ENCODE results near the gene HLA-DMB. TPM values are rescaled to one million over a fixed set of nuclear protein-coding genes. Genes with fewer than 3 reads are reported as not detected.
A peak's percentile ranks its signal among the peaks of the same experiment; 100 is the strongest.

HLA-DMB gene
- total RNA-seq, 1 experiment from 2014 or later: 1.7 TPM

- Mint-ChIP-seq H3K4me3 (peak overlapping the region; percentile 96 to 98), H3K27ac (peak overlapping the region in 2 of 3 experiments; percentile 73 to 92; a peak in 3 of 7 replicates), H3K36me3 (ENCODE audit: insufficient read depth in 1 of 3, low read depth in 3 of 3) (peaks cover 0 to 2% (median 0%) of the 10 kb centered on the region in 3 experiments; a peak in 2 of 7 replicates), H3K9me3 (no peaks in the 10 kb centered on the region; a peak in 2 of 5 replicates), H3K27me3 (ENCODE audit: low read depth) (no peaks in the 10 kb centered on the region), H3K4me1 (peaks cover 10 to 19% of the 10 kb centered on the region in 2 experiments)
- DNase-seq: no peak
- Histone ChIP-seq H3K4ac (ENCODE audit: low read depth, low read length) (no peak overlapping the region), H4K20me1 (ENCODE audit: control insufficient read depth, insufficient read depth, insufficient read length) (no peaks in the 10 kb centered on the region), H3K4me1 (ENCODE audit: insufficient read depth, low read length) (peaks cover 3% of the 10 kb centered on the region; the same call in 1 of the 2 replicates), H2BK5ac (ENCODE audit: insufficient read length, low read length) (no peak overlapping the region), H3K23me2 (ENCODE audit: insufficient read length, low read depth, low read length, poor library complexity, severe bottlenecking) (peaks cover 13% of the 10 kb centered on the region), H2AK5ac (ENCODE audit: insufficient read length, low read length) (no peak overlapping the region), H4K5ac (ENCODE audit: insufficient read length, low read depth, low read length) (no peak overlapping the region), H3K14ac (ENCODE audit: insufficient read depth, low read length) (peak overlapping the region; percentile 26; the same call in 1 of the 2 replicates), H3K27me3 (ENCODE audit: insufficient read depth, low read length) (no peaks in the 10 kb centered on the region), H2AFZ (ENCODE audit: low read length) (no peak overlapping the region), H3K4me2 (ENCODE audit: insufficient read depth, insufficient read length, low read length) (peak overlapping the region; percentile 72), H2BK15ac (ENCODE audit: low read depth, low read length) (no peak overlapping the region), H3K23ac (ENCODE audit: insufficient read length, low read depth, low read length) (no peak overlapping the region), H3T11ph (ENCODE audit: low read length) (no peak overlapping the region), H4K91ac (ENCODE audit: insufficient read length, low read depth, low read length) (no peak overlapping the region), H3K27ac (ENCODE audit: insufficient read length, low read depth, low read length) (no peak overlapping the region), H3K9ac (ENCODE audit: extremely low read depth, insufficient read length, low read length) (peak overlapping the region; percentile 64), H3K79me2 (ENCODE audit: insufficient read depth, low read length) (peaks cover 2% of the 10 kb centered on the region; the same call in 1 of the 2 replicates), H2BK120ac (ENCODE audit: low read depth, low read length, poor library complexity, severe bottlenecking) (no peak overlapping the region), H3K18ac (ENCODE audit: insufficient read length, low read depth, low read length) (no peak overlapping the region), H2BK20ac (ENCODE audit: low read depth, low read length, poor library complexity, severe bottlenecking) (no peak overlapping the region), H2BK12ac (ENCODE audit: insufficient read length, low read depth, low read length) (no peak overlapping the region), H3K56ac (ENCODE audit: insufficient read length, low read depth, low read length) (no peak overlapping the region), H3K79me1 (ENCODE audit: insufficient read depth, low read depth, low read length, poor library complexity, severe bottlenecking) (no peaks in the 10 kb centered on the region), H4K8ac (replicated peaks; ENCODE audit: insufficient read length, low read depth, low read length) (no peak overlapping the region), H3K9me3 (ENCODE audit: control insufficient read depth, low read depth, low read length) (no peaks in the 10 kb centered on the region)
- no CpG with 5 or more reads among the region's 8 CpGs for WGBS (ENCODE audit: extremely low coverage, insufficient read length, low lambda C conversion rate)
- TF ChIP-seq, protein P1, sequence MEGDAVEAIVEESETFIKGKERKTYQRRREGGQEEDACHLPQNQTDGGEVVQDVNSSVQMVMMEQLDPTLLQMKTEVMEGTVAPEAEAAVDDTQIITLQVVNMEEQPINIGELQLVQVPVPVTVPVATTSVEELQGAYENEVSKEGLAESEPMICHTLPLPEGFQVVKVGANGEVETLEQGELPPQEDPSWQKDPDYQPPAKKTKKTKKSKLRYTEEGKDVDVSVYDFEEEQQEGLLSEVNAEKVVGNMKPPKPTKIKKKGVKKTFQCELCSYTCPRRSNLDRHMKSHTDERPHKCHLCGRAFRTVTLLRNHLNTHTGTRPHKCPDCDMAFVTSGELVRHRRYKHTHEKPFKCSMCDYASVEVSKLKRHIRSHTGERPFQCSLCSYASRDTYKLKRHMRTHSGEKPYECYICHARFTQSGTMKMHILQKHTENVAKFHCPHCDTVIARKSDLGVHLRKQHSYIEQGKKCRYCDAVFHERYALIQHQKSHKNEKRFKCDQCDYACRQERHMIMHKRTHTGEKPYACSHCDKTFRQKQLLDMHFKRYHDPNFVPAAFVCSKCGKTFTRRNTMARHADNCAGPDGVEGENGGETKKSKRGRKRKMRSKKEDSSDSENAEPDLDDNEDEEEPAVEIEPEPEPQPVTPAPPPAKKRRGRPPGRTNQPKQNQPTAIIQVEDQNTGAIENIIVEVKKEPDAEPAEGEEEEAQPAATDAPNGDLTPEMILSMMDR (conservative IDR thresholded peaks at IDR 0.05): no peak
Observed at GRCh38 chr6:32895006-32895345, 45.9 kb downstream of the HLA-DMB start.
